ENCODE measurements around the gene TGFBR2. TPM values are rescaled to one million over a fixed set of nuclear protein-coding genes. Genes with fewer than 3 reads are reported as not detected.
A peak's percentile ranks its signal among the peaks of the same experiment; 100 is the strongest.

TGFBR2 gene
- polyA plus RNA-seq, 1 of the 3 experiments (the other 2 are of a cell fraction): 48.3 TPM

- ChIA-PET POLR2A (no interaction called here), CTCF (interaction anchor here (1.2 kb wide), 1 partner anchor 554 kb away, joined by 4 read pairs; no protein-coding TSS in a partner anchor)
- no peak overlapping the region for H2AFZ ChIP-seq (ENCODE audit: low read depth)
- H3K9me3 ChIP-seq: no peaks in the 10 kb centered on the region
- 63% methylated on average over 1 of the region's 1 CpG for WGBS (ENCODE audit: low lambda C conversion rate)
- H3K4me2 ChIP-seq: no peak overlapping the region
- no peak for DNase-seq
- no peaks in the 10 kb centered on the region for H3K36me3 ChIP-seq (replicated peaks in 1 of 2; ENCODE audit: control insufficient read depth in 1 of 2, insufficient read depth in 2 of 2, low read length in 1 of 2)
- H3K79me2 ChIP-seq (ENCODE audit: insufficient read depth): no peaks in the 10 kb centered on the region
- H3K27ac ChIP-seq (ENCODE audit: low read depth in 2 of 2, low read length in 1 of 2): peak overlapping the region in 1 of 2 experiments; percentile 53; a peak in 1 of 4 replicates
- H3K9ac ChIP-seq: no peak overlapping the region
- peaks cover 0 to 8% of the 10 kb centered on the region in 2 experiments; a peak in 2 of 4 replicates for H3K4me1 ChIP-seq (ENCODE audit: control insufficient read depth in 1 of 2, insufficient read depth in 2 of 2, low read depth in 1 of 2, low read length in 1 of 2)
- no peaks in the 10 kb centered on the region for H3K27me3 ChIP-seq (ENCODE audit: insufficient read depth)
- H4K20me1 ChIP-seq (ENCODE audit: insufficient read depth): no peaks in the 10 kb centered on the region
- H3K9me2 ChIP-seq: no peaks in the 10 kb centered on the region
- H3K4me3 ChIP-seq (ENCODE audit: low read depth in 2 of 2, low read length in 1 of 2): no peak overlapping the region
- H3F3A ChIP-seq (replicated peaks; ENCODE audit: insufficient read depth): no peaks in the 10 kb centered on the region
- no peak for TF ChIP-seq FOXJ3 (CRISPR knock-in tag; IDR thresholded peaks at IDR 0.05)
- TF ChIP-seq ELF1 (IDR thresholded peaks at IDR 0.05): no peak
- peak; percentile 57 for TF ChIP-seq JUND (IDR thresholded peaks at IDR 0.05)
- no peak for TF ChIP-seq TEAD4 (IDR thresholded peaks at IDR 0.05; ENCODE audit: borderline replicate concordance, insufficient read depth)
- no peak for TF ChIP-seq IRF3 (IDR thresholded peaks at IDR 0.05; ENCODE audit: low read depth, low read length)
- 0 out of 4 replicates have a peak, but pooled peaks of 1 of the 2 experiments have one; percentile 29 for TF ChIP-seq EP300 (IDR thresholded peaks at IDR 0.05; ENCODE audit: borderline replicate concordance in 1 of 2, low read depth in 1 of 2, low read length in 1 of 2)
- no peak for TF ChIP-seq USF1 (IDR thresholded peaks at IDR 0.05; ENCODE audit: borderline replicate concordance, low read depth)
- TF ChIP-seq MXI1 (IDR thresholded peaks at IDR 0.05; ENCODE audit: low read depth, low read length): no peak
- TF ChIP-seq PBX3 (IDR thresholded peaks at IDR 0.05): peak; percentile 52
- no peak for TF ChIP-seq SIN3A (IDR thresholded peaks at IDR 0.05; ENCODE audit: borderline replicate concordance, low read depth, low read length)
- no peak for TF ChIP-seq RAD21 (IDR thresholded peaks at IDR 0.05; ENCODE audit: low read length)
- no peak for TF ChIP-seq GATA2 (CRISPR knock-in tag; IDR thresholded peaks at IDR 0.05)
- TF ChIP-seq RXRA (IDR thresholded peaks at IDR 0.05; ENCODE audit: borderline replicate concordance, low read depth): no peak
- TF ChIP-seq CTCF (IDR thresholded peaks at IDR 0.05): no peak
- TF ChIP-seq MAX (IDR thresholded peaks at IDR 0.05; ENCODE audit: low read depth): no peak
- TF ChIP-seq GABPA (IDR thresholded peaks at IDR 0.05; ENCODE audit: low read depth): no peak
- TF ChIP-seq REST (IDR thresholded peaks at IDR 0.05; ENCODE audit: low read depth, low read length): no peak
- TF ChIP-seq RFX5 (IDR thresholded peaks at IDR 0.05; ENCODE audit: low read length): no peak
- TF ChIP-seq FOSL2 (IDR thresholded peaks at IDR 0.05; ENCODE audit: borderline replicate concordance, low read depth): peak; percentile 11; the same call in 1 of the 2 replicates
- no peak for TF ChIP-seq EZH2phosphoT487 (IDR thresholded peaks at IDR 0.05; ENCODE audit: borderline replicate concordance, low read depth)
- TF ChIP-seq RCOR1 (IDR thresholded peaks at IDR 0.05; ENCODE audit: low read length): no peak
- no peak for TF ChIP-seq POLR2AphosphoS5 (IDR thresholded peaks at IDR 0.05; ENCODE audit: low read depth, low read length)
- TF ChIP-seq CHD2 (IDR thresholded peaks at IDR 0.05; ENCODE audit: low read length, partially characterized antibody): no peak
- no peak for TF ChIP-seq MEF2A (IDR thresholded peaks at IDR 0.05; ENCODE audit: borderline replicate concordance, low read depth)
- no peak for TF ChIP-seq TAF1 (IDR thresholded peaks at IDR 0.05; ENCODE audit: borderline replicate concordance, low read depth, low read length)
- no peak for TF ChIP-seq YY1 (IDR thresholded peaks at IDR 0.05; ENCODE audit: low read depth)
Measured at GRCh38 chr3:30597131-30597768, 9.2 kb upstream of the TGFBR2 start.
